AG04449 (cell line): Measurements from ENCODE around the gene ZNF532.

Experiments
- CTCF ChIA-PET: fragments of 350-600 bp; formaldehyde crosslinking; extraction: SDS; loops from one replicate; lab custom pipeline; 2021; ENCODE audit warnings: antibody characterized with exemption; lab: Yijun Ruan, JAX
- POLR2A ChIA-PET: fragments of 400-600, 350-600 bp; formaldehyde crosslinking; extraction: SDS; loops from one replicate; lab custom pipeline; 2020; ENCODE audit warnings: antibody characterized with exemption, inconsistent platforms; lab: Yijun Ruan, JAX
- DNase-seq: peaks from one replicate; pipeline ENCODE4 v3.0.0-alpha.2; 2010; ENCODE audit warnings: low read depth, low spot score
- H3K4me3 ChIP-seq: 2 replicates; pipeline ENCODE4 v1.5.1; 2011; ENCODE audit warnings: low read depth, mild to moderate bottlenecking, control low read depth, low read length
- TF ChIP-seq, protein P1 (sequence below): IDR thresholded peaks from one replicate; pipeline ENCODE4 v1.5.1; 2011; ENCODE audit warnings: mild to moderate bottlenecking, moderate library complexity, low read length, control low read depth, inconsistent platforms; ENCODE audit not compliant: insufficient read depth; ENCODE audit errors: missing control alignments

ZNF532 gene

DNA sequence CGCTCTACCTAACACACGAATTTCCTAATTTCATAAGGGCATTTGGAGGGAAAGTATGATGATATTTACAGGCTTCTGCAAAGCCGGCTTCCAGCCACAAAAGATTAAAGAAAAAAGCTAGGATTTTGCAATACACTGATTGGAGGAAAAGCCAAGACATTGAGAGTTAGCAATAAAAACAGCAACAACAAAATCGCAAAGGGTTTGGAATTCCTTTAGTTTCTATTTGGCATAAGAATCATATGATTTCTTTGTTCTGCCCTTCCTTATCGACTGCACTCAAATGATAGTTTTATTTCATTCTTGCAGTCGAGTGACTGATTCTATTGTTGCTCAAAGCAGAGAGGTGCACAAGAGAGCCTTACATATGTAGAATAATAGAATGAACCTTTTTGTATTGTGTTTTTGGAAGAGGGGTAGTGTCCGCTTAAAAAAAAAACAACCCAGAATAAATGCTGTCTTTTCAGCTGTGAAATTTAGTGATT, 3.9 kb upstream of the ZNF532 start:
- CTCF ChIA-PET: no interaction called here
- no peak overlapping the region for H3K4me3 ChIP-seq
- DNase-seq: no peak
- POLR2A ChIA-PET: no interaction called here
- TF ChIP-seq, protein P1, sequence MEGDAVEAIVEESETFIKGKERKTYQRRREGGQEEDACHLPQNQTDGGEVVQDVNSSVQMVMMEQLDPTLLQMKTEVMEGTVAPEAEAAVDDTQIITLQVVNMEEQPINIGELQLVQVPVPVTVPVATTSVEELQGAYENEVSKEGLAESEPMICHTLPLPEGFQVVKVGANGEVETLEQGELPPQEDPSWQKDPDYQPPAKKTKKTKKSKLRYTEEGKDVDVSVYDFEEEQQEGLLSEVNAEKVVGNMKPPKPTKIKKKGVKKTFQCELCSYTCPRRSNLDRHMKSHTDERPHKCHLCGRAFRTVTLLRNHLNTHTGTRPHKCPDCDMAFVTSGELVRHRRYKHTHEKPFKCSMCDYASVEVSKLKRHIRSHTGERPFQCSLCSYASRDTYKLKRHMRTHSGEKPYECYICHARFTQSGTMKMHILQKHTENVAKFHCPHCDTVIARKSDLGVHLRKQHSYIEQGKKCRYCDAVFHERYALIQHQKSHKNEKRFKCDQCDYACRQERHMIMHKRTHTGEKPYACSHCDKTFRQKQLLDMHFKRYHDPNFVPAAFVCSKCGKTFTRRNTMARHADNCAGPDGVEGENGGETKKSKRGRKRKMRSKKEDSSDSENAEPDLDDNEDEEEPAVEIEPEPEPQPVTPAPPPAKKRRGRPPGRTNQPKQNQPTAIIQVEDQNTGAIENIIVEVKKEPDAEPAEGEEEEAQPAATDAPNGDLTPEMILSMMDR: no peak

DNA sequence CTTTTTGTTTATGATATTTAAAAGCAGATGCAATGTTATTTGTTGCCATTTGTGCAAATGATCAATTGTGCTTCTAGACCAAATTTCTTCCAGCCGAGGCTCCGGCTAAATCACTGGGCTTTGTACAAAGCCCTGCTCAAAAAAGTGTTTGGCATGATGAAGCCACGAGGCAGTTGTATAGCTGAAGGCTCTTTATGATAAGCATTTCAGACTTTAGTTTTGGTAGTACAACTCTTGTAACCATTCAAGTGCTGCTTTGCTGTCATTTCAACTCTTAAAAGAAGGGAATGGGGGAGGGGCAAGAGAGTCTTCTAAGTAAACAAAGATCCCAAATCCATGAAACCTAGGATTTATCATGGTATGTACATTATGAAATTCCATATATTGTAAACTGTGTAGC, 3.3 kb upstream of the ZNF532 start:
- no peak overlapping the region for H3K4me3 ChIP-seq
- POLR2A ChIA-PET: no interaction called here
- CTCF ChIA-PET: no interaction called here
- TF ChIP-seq, protein P1: no peak
- DNase-seq: no peak

DNA sequence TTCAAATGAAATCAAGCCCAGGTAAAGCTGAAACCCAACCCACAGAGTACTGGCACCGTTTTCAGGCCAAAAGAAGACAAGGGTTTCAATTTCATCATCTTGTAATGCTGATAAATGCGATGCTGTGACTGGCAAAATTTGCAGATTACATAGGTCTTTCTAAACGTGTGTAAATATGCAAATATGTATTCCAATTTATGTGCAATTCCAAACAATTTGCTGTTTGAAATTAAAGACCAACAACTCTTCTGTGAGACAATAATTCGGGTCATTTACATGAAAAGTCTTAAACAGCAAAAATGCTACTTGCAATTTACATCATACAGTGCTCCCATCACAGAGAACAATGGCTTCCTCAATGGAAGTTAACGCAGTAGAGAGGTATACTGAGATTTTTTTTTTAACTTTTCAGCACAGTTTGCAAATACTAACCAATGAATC, 2.8 kb upstream of the ZNF532 start:
- no peak for DNase-seq
- ChIA-PET POLR2A (no interaction called here), CTCF (no interaction called here)
- no peak overlapping the region for H3K4me3 ChIP-seq
- TF ChIP-seq, protein P1: no peak

DNA sequence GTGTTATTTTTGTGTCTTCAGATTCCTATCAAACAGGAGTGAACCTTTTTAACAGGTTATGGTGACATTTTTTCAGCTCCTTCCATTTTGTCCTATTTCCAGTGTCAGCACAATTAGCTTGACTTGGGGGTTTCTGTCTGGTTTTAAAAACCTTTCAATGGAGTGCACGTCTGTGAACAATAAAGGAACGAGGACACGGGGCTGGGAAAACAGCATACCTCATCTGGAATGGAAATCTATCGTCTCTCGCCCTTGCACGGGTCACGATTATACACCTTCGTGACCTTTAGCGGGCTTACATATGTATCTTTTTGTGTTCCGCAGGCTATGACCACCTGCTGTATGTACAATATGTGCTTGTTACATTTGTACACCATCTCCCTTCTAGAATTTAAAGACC, 2.3 kb upstream of the ZNF532 start:
- ChIA-PET CTCF (no interaction called here), POLR2A (no interaction called here)
- TF ChIP-seq, protein P1: no peak
- peak overlapping the region; percentile 54 for H3K4me3 ChIP-seq
- DNase-seq: no peak

DNA sequence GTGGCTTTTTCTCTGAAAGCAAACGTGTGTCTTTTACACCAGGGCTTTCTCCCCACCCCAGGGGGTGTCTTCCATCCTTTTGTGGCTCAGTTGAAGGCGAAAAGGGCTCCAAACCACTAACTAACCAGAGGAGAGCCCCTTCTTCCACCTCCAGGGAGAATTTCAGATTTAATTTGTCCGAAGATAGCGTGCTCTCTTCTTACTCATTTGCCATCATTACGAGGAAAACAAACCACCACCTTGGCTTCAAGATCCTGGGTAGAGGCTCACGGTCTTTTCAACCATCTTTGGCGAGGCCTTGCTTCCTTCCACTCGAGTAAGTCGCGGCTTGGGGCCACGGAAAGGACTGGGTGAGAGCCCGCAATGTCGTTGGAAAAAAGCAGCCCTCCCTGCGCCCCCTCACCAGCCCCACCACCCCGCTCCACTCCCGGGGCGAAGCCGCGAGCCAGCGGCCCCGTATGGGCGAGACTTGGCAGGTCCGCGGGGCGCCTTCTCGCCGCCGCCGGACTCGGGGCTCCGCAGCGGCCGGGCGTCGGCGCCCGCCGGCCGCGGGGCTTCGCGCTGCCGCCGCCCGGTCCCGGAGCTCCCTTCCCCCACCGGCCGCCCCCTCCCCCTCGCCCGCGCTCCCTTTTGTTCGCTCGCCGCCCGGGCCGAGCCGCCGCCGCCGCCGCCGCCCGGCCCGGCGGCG, 1.7 kb upstream of the ZNF532 start:
- POLR2A ChIA-PET: no interaction called here
- CTCF ChIA-PET: no interaction called here
- no peak for DNase-seq
- H3K4me3 ChIP-seq: peak overlapping the region; percentile 54
- TF ChIP-seq, protein P1: no peak

DNA sequence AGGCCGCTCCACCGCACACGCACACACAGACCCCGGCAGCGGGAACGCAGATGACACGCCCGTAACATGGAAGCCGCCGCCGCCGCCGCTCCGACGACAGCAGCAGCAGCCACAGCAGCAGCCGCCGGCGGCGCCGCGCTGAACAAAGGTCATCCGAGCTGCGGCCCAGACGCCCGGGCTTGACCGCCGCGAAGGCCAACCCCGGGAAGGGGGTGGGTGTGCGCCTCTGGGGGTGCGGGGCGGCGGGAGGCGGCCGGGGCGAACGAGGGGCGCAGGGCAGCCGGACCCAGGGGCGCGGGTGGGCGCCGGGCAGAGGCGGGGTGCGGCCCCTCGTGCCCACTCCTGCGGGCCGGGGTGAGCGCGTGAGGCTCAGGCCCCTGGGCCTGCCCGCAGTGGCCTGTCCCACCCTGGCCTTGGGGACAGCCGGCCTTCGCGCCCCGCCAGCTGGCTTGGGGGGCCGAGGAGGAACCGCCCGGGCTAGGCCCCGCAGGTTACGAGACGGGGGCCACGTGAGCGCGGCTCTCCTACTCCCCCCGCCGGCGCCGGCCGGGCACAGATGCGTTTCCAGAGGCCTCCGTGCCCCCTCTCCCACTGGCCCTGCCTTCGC, 1.0 kb upstream of the ZNF532 start:
- TF ChIP-seq, protein P1: peak; percentile 1
- H3K4me3 ChIP-seq: peak overlapping the region; percentile 50
- ChIA-PET POLR2A (interaction anchor here (1.3 kb wide), 1 partner anchor 20 kb away, joined by 3 read pairs; no protein-coding TSS in a partner anchor), CTCF (no interaction called here)
- no peak for DNase-seq
